ENCODE data around the gene RXFP2.

- TF ChIP-seq EZH2 (IDR thresholded peaks at IDR 0.05; ENCODE audit: insufficient read depth, poor library complexity, severe bottlenecking) (no peak), EZH2phosphoT487 (IDR thresholded peaks at IDR 0.05; ENCODE audit: insufficient read depth, low read depth) (no peak)
Observed at GRCh38 chr13:31846182-31846938, 107.0 kb downstream of the RXFP2 start.

Data from GM23248 (cell line).